ENCODE measurements around the gene SSC5D.

- no peak for TF ChIP-seq EZH2 (IDR thresholded peaks at IDR 0.05; ENCODE audit: low read length)
- TF ChIP-seq CTCF (optimal IDR thresholded peaks at IDR 0.05 in 1 of 3, IDR thresholded peaks at IDR 0.05 in 1 of 3, conservative IDR thresholded peaks at IDR 0.05 in 1 of 3; ENCODE audit: extremely low read depth in 1 of 3, insufficient read depth in 2 of 3, low read length in 3 of 3), result no peak
Observed at GRCh38 chr19:55482967-55483705, 5.1 kb upstream of the SSC5D start.

Data from keratinocyte (primary cell).